Tibial nerve (tissue), 4 donors: Measurements from ENCODE around the gene SPECC1. TPM values are rescaled to one million over a fixed set of nuclear protein-coding genes. Genes with fewer than 3 reads are reported as not detected.

Experiments used
- DNase-seq, 2 donors: peaks; one replicate each; pipeline ENCODE4 v3.0.0-alpha.2; 2019; ENCODE audit warnings: low spot score in 2 of 2
- H3K27ac ChIP-seq, 4 donors: fragments of 200-600 bp; sonication (generic) in 3 of 4; one replicate each; pipeline ENCODE4 v1.5.1; 2017 to 2019; ENCODE audit warnings: mild to moderate bottlenecking in 1 of 4
- H3K27me3 ChIP-seq, 2 donors: fragments of 200-600 bp; sonication (generic) in 1 of 2; one replicate each; pipeline versions ENCODE4 v1.5.1 to v1.6.0; 2017 to 2019
- H3K36me3 ChIP-seq, 3 donors: fragments of 200-600 bp; sonication (generic); one replicate each; pipeline ENCODE4 v1.5.1; 2018 to 2019
- H3K4me1 ChIP-seq, 4 donors: fragments of 200-600 bp; sonication (generic) in 3 of 4; one replicate each; pipeline ENCODE4 v1.5.1; 2017 to 2019
- H3K4me3 ChIP-seq, 4 donors: fragments of 200-600 bp; sonication (generic) in 3 of 4; one replicate each; pipeline ENCODE4 v1.5.1; 2017 to 2019; ENCODE audit warnings: mild to moderate bottlenecking in 1 of 4, moderate library complexity in 1 of 4
- H3K9me3 ChIP-seq, 4 donors: fragments of 200-600 bp; sonication (generic) in 3 of 4; one replicate each; pipeline ENCODE4 v1.5.1; 2017 to 2019
- CTCF ChIP-seq, 5 experiments: fragments of 200-600 bp in 3 of 5; fragments of 450-650 bp in 2 of 5; sonication (generic) in 3 of 5; IDR thresholded peaks; one replicate each; pipeline ENCODE4 v1.5.1; 2016 to 2019; ENCODE audit warnings: antibody characterized with exemption in 5 of 5, mild to moderate bottlenecking in 3 of 5, moderate library complexity in 2 of 5
- EP300 ChIP-seq, 2 donors: sonication (generic); formaldehyde crosslinking; IDR thresholded peaks; one replicate each; pipeline ENCODE4 v1.6.1; 2017; ENCODE audit warnings: antibody characterized with exemption in 2 of 2, mild to moderate bottlenecking in 1 of 2
- POLR2A ChIP-seq, 2 donors: fragments of 450-650 bp; IDR thresholded peaks; one replicate each; pipeline ENCODE4 v1.6.1; 2017; ENCODE audit warnings: antibody characterized with exemption in 2 of 2, mild to moderate bottlenecking in 2 of 2, moderate library complexity in 2 of 2
- WGBS, 2 donors: methylation state at CpG; one replicate each; pipeline ENCODE4 v1.1.5; 2018; 5-methylcytosine and 5-hydroxymethylcytosine counted together
- total RNA-seq, 4 donors: library from RNA; depleted of rRNA; stranded (reverse); fragments of >200 nt; gene quantifications; one replicate each; pipeline ENCODE4 v1.1.0, GENCODE V29; 2016

SPECC1 gene
- total RNA-seq, 4 donors from 2014 or later = 63.2 to 139 (median 98.1) TPM

- no peak overlapping the region for H3K4me3 ChIP-seq
- H3K36me3 ChIP-seq = no peaks in the 10 kb centered on the region
- WGBS, 2 donors = 80 to 87% methylated on average over 4 of the region's 4 CpGs
- H3K27me3 ChIP-seq = no peaks in the 10 kb centered on the region
- no peaks in the 10 kb centered on the region for H3K9me3 ChIP-seq
- no peak for TF ChIP-seq EP300 (IDR thresholded peaks at IDR 0.05)
- TF ChIP-seq CTCF (IDR thresholded peaks at IDR 0.05) = no peak
- DNase-seq = no peak
- peaks cover 0 to 31% (median 15%) of the 10 kb centered on the region in 4 donors for H3K4me1 ChIP-seq
- H3K27ac ChIP-seq = peak overlapping the region in 1 of 4 donors; percentile 69
Measured at GRCh38 chr17:20071824-20072691, 62.9 kb downstream of the SPECC1 start.

- TF ChIP-seq EP300 (IDR thresholded peaks at IDR 0.05) = no peak
- TF ChIP-seq CTCF (IDR thresholded peaks at IDR 0.05) = no peak
- TF ChIP-seq POLR2A (IDR thresholded peaks at IDR 0.05) = no peak
- Histone ChIP-seq H3K27me3 (no peaks in the 10 kb centered on the region), H3K4me1 (peaks cover 0 to 36% (median 15%) of the 10 kb centered on the region in 4 donors), H3K27ac (peak overlapping the region in 2 of 4 donors; percentile 23 to 69), H3K9me3 (no peaks in the 10 kb centered on the region), H3K4me3 (no peak overlapping the region), H3K36me3 (no peaks in the 10 kb centered on the region)
- 82 to 87% methylated on average over 3 of the region's 3 CpGs for WGBS, 2 donors
- no peak for DNase-seq
Measured at GRCh38 chr17:20072692-20072992, 63.5 kb downstream of the SPECC1 start.

- Histone ChIP-seq H3K36me3 (no peaks in the 10 kb centered on the region), H3K9me3 (no peaks in the 10 kb centered on the region), H3K4me3 (peak overlapping the region in 3 of 4 donors; percentile 15 to 42 (median 20)), H3K4me1 (peaks cover 0 to 36% (median 15%) of the 10 kb centered on the region in 4 donors), H3K27me3 (no peaks in the 10 kb centered on the region), H3K27ac (peak overlapping the region in 3 of 4 donors; percentile 23 to 69 (median 61))
- TF ChIP-seq POLR2A (IDR thresholded peaks at IDR 0.05) = peak; percentile 11 to 33
- peak in 1 of 2 donors; percentile 60 for TF ChIP-seq EP300 (IDR thresholded peaks at IDR 0.05)
- TF ChIP-seq CTCF (IDR thresholded peaks at IDR 0.05) = no peak
- peak; percentile 53 to 69 for DNase-seq
- WGBS, 2 donors = 37 to 40% methylated on average over 14 of the region's 14 CpGs
Measured at GRCh38 chr17:20073055-20073979, 64.2 kb downstream of the SPECC1 start.

- peaks cover 0 to 36% (median 15%) of the 10 kb centered on the region in 4 donors for H3K4me1 ChIP-seq
- peak overlapping the region in 2 of 4 donors; percentile 61 to 69 for H3K27ac ChIP-seq
- no peaks in the 10 kb centered on the region for H3K27me3 ChIP-seq
- no peak for DNase-seq
- H3K4me3 ChIP-seq = peak overlapping the region in 3 of 4 donors; percentile 15 to 42 (median 20)
- WGBS, 2 donors = 19 to 31% methylated on average over 7 of the region's 7 CpGs
- H3K36me3 ChIP-seq = no peaks in the 10 kb centered on the region
- H3K9me3 ChIP-seq = no peaks in the 10 kb centered on the region
- no peak for TF ChIP-seq EP300 (IDR thresholded peaks at IDR 0.05)
- TF ChIP-seq POLR2A (IDR thresholded peaks at IDR 0.05) = no peak
- TF ChIP-seq CTCF (IDR thresholded peaks at IDR 0.05) = no peak
Measured at GRCh38 chr17:20074001-20074400, 64.8 kb downstream of the SPECC1 start.
